Astrocyte (in vitro differentiated cells and primary cell): ENCODE data around the gene F13B.

Source experiments
- EZH2 ChIP-seq: IDR thresholded peaks from 2 replicates; pipeline ENCODE4 v1.6.1; 2012; ENCODE audit warnings: mild to moderate bottlenecking, low read length, inconsistent platforms; ENCODE audit not compliant: insufficient read depth
- TF ChIP-seq, protein P1 (sequence below): IDR thresholded peaks from 2 replicates; pipeline ENCODE4 v1.5.1; 2011; ENCODE audit warnings: low read depth, mild to moderate bottlenecking, inconsistent platforms, low read length, moderate library complexity; ENCODE audit not compliant: insufficient read depth

DNA sequence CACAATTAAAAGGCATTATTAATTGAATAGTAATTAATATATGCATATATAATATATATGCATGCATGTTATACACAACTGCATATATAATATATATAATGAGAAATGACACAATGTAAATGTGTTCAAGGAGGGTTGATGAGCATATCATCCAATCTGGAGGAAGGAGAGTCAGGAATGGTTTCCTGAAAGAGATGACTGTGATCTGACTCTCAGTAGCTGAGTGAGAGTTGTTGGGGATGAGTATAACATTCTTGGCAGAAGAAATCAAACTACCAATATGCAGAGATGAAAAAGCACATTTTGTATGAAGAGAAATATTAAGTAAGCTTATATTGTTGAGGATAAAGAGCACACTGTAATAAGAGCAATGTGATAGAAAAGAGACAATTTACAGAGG, 37.3 kb downstream of the F13B start:
- TF ChIP-seq, protein P1, sequence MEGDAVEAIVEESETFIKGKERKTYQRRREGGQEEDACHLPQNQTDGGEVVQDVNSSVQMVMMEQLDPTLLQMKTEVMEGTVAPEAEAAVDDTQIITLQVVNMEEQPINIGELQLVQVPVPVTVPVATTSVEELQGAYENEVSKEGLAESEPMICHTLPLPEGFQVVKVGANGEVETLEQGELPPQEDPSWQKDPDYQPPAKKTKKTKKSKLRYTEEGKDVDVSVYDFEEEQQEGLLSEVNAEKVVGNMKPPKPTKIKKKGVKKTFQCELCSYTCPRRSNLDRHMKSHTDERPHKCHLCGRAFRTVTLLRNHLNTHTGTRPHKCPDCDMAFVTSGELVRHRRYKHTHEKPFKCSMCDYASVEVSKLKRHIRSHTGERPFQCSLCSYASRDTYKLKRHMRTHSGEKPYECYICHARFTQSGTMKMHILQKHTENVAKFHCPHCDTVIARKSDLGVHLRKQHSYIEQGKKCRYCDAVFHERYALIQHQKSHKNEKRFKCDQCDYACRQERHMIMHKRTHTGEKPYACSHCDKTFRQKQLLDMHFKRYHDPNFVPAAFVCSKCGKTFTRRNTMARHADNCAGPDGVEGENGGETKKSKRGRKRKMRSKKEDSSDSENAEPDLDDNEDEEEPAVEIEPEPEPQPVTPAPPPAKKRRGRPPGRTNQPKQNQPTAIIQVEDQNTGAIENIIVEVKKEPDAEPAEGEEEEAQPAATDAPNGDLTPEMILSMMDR, result no peak
- no peak for TF ChIP-seq EZH2
